HG03342 (cell line): ENCODE measurements around the gene CORO2B.

Experiments
- ATAC-seq: cut with Tn5 transposase; IDR thresholded peaks from one replicate; pipeline ENCODE4 v1.9.1; 2021; ENCODE audit warnings: mild to moderate bottlenecking, moderate library complexity; ENCODE audit not compliant: unreplicated experiment

Gene CORO2B

GRCh38 chr15:68553994-68554720, 24.6 kb upstream of the CORO2B start:
- no peak for ATAC-seq

DNA sequence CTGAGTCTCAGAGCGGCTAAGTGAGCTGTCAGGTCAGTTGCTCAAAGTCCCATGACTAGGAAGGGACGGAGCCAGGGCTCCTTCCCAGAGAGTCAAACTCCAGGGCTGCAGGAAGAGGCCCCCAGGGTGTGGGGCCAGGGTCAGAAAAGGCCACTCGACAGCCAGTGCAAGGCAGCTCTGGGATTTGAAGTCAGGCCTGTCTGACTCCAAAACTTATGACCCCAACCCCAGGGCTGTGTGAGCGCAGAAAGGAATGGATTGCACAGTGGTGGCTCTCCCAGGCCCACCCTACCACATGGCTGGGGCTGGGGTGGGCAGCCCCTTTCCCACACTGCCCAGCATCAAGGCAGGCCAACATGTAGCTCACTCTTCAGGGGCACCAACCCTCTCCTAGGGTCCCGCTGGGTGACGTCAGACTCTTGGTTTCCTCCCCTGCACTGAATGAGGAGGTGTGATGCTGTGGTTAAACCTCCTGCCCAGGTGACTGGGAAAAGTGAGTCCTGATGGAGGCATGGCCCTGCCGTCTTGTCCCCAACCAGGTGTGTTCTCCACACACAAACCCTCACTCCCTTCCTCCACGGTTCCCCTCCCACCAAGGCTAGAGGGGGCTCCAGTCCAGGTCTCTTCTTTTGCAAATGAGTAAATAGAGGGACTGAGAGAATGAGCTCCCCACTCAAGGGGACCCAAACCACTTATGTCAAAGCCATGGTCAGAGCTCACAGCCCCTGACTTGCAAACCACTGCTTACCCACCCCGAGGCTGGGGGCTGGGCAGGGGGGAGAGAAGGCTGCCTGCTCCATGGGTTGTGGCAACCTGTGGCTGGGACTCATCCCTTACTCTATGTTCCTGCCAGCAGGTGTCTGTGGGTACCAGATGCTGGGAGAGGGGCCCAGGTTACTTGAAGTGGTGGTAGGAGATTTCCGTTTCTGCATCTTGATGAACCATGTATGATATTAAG, 23.8 kb upstream of the CORO2B start:
- ATAC-seq, result no peak

DNA sequence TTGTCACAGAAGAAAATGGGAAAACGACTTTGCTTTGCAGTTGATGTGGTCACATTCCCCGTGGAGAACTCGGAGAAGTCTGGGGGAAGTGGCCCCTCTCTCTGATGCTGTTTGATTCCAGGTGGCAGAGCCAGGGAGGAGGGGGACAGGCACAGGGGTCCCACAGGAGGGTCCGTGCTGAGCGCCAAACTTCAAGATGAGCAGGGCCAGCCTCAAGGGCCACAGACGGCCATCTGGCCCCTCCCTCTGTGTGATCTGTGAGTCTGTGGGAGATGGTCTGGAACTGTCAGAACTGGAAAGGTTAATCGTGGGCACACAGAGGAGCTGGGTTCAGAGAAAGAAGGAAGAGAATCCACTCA, 23.1 kb upstream of the CORO2B start:
- no peak for ATAC-seq

DNA sequence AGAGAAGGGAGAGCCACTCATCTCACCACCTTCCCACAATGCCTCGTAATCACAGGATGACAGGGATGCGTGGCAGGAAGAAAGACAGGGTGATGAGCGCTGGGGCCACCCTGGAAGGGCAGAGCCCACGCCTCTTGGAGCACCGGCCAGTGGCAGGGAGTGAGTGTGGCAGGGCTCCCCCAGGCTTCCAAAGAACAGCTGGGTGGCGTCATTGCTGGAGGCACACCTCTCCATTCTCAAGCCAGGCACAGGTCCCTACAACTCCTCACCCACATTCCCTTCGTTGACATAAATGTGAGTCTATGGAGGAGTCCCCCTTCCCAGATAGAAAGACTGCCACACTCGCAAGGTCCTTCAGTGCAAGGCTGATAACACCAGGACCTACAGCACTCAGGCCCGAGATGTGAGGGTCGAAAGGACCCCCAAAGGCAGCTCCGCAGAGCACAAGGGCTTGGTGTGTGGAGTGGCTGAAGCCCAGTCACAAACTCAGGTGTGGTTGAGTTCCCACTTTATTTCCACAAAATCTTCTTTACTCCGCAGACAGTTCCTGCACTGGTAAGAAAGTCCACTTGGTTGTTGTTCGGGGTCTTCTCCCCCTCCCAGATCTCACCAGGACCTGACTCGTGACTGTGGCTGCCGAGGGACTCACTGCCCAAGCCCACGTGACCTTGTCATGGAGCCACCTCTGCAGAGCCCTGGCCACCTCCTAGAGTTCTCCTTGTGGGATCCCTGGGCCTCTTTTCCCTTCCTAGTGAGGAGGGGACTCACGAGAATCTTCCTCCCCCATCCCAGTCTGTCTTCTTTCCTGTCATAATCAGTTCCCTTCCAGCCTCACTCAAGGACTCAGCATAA, 22.4 kb upstream of the CORO2B start:
- ATAC-seq, result no peak

DNA sequence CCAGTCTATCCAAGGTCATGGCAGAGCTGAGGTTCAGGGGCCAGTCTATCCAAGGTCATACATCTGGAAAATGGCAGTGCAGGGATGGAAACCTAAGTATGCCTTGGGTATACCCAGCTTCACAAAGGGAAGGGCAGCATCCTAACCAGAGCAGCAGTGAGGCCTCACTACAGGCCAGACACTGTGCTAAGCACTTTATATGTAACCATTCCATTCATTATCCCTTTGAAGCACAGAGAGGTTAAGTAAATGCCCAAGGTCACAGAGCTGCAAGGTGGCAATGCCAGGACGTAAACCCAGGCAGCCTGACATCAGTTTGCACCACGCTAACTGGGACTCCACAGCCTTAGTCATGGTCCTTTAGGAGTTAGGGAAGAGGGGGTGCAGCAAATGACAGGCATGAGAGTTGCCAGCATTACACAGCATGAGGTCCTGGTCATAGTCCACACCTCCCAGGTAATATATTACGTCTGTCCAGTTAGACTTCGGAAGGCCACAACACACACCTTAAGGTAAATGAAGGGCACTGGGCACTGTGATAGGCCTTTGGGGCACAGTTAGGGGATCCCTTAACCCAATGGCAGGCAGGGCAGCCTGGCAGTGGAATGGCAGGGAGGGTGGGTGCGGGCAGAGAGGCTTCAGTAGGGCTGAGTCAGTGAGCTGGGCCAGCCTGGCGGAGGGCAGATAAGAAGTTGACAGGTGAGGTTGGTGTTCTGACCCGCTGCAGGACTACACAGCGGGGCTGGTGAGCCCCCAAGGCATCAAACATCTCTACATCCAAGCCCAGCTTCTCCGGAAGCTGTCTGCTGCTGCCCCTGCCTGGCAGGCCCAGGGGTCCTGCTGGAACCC, 21.1 kb upstream of the CORO2B start:
- ATAC-seq, result no peak

DNA sequence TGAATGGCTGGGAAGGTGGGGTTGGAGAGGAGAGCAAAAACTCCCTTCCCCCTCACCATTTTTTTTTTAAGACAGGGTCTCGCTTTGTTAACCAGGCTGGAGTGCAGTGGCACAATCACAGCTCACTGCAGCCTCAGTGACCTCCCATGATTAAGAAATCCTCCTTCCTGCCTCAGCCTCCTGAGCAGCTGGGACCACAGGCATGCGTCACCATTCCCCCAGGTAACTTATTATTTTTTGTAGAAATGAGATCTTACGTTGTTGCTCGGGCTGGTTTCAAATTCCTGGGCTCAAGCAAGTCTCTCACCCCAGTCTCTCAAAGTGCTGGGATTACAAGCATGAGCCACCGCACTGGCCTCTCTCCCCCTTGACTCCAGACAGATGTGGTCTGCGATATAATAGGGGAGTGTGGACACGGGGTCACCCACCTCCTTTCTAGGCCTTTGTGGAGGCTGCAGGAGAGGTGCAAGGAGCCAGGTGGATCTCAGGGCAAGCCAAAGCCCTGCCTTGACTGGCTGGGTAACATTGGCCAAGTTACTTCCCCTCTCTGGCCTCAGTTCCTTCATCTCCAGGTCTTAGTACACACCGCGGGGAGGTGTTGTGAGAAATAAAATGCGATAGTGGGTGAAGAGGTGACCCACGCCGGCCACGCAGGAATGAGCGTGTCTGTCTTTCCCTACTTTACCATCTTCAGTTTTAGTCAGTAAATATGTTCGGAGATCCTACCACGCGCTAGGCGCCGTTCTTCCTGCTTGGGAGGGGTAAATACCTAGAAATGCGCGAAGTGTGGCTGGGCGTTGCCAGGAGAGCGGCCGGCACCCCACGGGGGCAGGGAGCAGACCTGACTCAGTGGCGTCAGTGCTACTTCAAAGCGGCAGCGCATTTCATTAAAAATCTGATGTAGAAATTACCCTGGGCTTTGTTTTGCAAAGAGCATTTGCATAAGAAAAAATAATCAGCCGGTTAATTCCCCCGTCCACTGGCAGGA, 20.2 kb upstream of the CORO2B start:
- ATAC-seq, result no peak

- ATAC-seq, result no peak
These were observed 19.2 kb upstream of the CORO2B start for GRCh38 chr15:68559345-68560310.

DNA sequence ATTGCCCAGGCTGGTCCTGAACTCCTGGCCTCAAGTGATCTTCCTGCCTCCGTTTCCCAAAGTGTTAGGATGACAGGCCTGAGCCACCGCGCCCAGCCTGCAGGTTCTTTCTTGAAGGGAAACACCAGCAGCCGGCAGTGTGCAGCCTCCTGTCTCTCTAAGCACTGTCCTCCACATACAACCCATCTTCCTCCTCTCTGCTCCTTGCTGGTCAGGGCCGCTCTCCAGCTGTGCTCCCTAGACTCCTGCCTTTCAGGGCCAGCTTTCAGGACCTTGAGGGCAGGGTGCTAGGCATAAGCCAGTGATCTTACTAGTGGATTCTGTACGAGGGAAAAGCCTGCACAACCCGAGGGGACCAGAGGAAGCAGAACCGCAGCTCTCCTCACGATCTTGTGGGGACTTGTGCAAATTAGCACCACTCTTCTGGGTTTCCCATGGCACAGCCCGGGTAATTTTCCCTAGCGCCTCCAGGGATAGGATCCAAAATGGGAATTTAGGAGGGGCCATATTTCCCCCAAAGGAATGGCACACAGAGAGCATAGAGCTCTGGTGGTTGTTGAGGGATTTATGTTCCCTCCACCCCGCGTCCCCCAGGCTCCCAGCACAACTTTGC, 18.2 kb upstream of the CORO2B start:
- ATAC-seq, result no peak

GRCh38 chr15:68561171-68561900, 17.5 kb upstream of the CORO2B start:
- ATAC-seq, result no peak

GRCh38 chr15:68561901-68562300, 16.9 kb upstream of the CORO2B start:
- ATAC-seq, result no peak

- ATAC-seq, result no peak
These were observed 14.6 kb upstream of the CORO2B start for GRCh38 chr15:68564173-68564572.

GRCh38 chr15:68565234-68565633, 13.6 kb upstream of the CORO2B start:
- no peak for ATAC-seq

DNA sequence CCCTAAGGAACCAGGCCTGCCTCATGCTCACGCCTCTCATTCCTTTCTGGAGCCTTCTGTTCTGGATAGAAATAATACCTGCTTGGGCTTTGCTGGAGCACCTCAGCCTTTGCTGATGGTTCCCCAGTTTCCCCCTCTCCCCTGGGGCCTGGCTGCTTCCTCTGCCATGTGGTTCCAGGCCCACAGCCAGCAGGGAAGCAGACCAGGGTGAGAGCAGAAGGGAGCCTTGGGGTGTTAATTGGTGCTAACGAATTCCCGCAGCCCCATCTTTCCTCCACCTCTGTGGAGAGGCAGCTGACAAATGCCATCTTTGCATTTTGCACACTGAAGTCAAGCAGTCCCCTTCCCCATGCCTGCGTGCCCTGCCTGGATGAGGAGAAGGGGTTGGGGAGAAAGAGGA, 13.1 kb upstream of the CORO2B start:
- no peak for ATAC-seq

- no peak for ATAC-seq
These were observed 12.3 kb upstream of the CORO2B start for GRCh38 chr15:68566377-68566954.

GRCh38 chr15:68567345-68567744, 11.4 kb upstream of the CORO2B start:
- no peak for ATAC-seq

GRCh38 chr15:68570974-68571373, 7.8 kb upstream of the CORO2B start:
- no peak for ATAC-seq

DNA sequence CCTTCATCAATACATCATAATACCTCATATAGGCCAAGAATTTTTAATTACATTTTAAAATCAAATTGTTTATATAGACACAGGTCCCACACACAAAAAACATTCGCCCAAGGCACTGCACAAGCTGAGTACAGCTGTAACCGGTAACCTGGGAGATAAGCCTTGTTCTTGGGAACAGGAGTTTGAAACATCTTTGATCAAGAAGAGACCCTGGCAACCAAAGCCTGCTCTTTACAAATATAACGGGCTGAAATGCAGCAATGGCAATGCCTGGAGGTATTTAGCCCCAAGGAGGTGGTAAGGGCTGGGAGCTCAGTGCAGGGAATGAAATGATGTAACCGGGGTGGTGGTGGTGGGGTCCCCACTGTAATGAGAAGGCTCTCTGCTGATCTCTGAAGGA, 7.2 kb upstream of the CORO2B start:
- ATAC-seq, result no peak
